Panc1 (cell line): Measurements from ENCODE around the gene NLN.

Experiments
- POLR2AphosphoS5 ChIP-seq: IDR thresholded peaks from 2 replicates; pipeline ENCODE4 v1.6.1; 2012; ENCODE audit warnings: mild to moderate bottlenecking, low read depth, low read length, moderate library complexity
- REST ChIP-seq, 2 experiments: IDR thresholded peaks; 2 replicates each; pipeline ENCODE4 v1.6.1; 2011 to 2012; ENCODE audit warnings: low read depth in 2 of 2, control low read depth in 1 of 2, low read length in 1 of 2, mild to moderate bottlenecking in 1 of 2, moderate library complexity in 1 of 2; ENCODE audit not compliant: insufficient read depth in 1 of 2
- SIN3A ChIP-seq: IDR thresholded peaks from 2 replicates; pipeline ENCODE4 v1.6.1; 2012; ENCODE audit warnings: low read depth, mild to moderate bottlenecking, low read length, moderate library complexity, borderline replicate concordance; ENCODE audit not compliant: insufficient read depth
- TCF7L2 ChIP-seq: IDR thresholded peaks from 2 replicates; pipeline ENCODE4 v1.6.1; 2011; ENCODE audit warnings: mild to moderate bottlenecking, low read depth, low read length, inconsistent platforms
- TF ChIP-seq, protein P1 (sequence below): fragments of 450-650 bp; IDR thresholded peaks from 2 replicates; pipeline ENCODE4 v1.5.1; 2017; ENCODE audit warnings: mild to moderate bottlenecking

GRCh38 chr5:65832152-65832551, 110.1 kb downstream of the NLN start:
- TF ChIP-seq, protein P1, sequence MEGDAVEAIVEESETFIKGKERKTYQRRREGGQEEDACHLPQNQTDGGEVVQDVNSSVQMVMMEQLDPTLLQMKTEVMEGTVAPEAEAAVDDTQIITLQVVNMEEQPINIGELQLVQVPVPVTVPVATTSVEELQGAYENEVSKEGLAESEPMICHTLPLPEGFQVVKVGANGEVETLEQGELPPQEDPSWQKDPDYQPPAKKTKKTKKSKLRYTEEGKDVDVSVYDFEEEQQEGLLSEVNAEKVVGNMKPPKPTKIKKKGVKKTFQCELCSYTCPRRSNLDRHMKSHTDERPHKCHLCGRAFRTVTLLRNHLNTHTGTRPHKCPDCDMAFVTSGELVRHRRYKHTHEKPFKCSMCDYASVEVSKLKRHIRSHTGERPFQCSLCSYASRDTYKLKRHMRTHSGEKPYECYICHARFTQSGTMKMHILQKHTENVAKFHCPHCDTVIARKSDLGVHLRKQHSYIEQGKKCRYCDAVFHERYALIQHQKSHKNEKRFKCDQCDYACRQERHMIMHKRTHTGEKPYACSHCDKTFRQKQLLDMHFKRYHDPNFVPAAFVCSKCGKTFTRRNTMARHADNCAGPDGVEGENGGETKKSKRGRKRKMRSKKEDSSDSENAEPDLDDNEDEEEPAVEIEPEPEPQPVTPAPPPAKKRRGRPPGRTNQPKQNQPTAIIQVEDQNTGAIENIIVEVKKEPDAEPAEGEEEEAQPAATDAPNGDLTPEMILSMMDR: no peak
- TF ChIP-seq REST (IDR thresholded peaks at IDR 0.05; ENCODE audit: insufficient read depth in 1 of 2, low read depth in 2 of 2, low read length in 1 of 2) (no peak), SIN3A (no peak), POLR2AphosphoS5 (no peak), TCF7L2 (no peak)
